Suprapubic skin (tissue), 3 donors: ENCODE data around the gene CAMKV.

Experiments used
- CTCF ChIP-seq, 2 donors: fragments of 200-600 bp in 1 of 2; fragments of 450-650 bp in 1 of 2; sonication (generic) in 1 of 2; IDR thresholded peaks; one replicate each; pipeline ENCODE4 v1.5.1; 2016 to 2019; ENCODE audit warnings: antibody characterized with exemption in 2 of 2, mild to moderate bottlenecking in 1 of 2, moderate library complexity in 1 of 2
- POLR2A ChIP-seq, 2 donors: fragments of 450-650 bp; IDR thresholded peaks; one replicate each; pipeline ENCODE4 v1.6.1; 2017; ENCODE audit warnings: antibody characterized with exemption in 2 of 2, mild to moderate bottlenecking in 2 of 2, moderate library complexity in 2 of 2

DNA sequence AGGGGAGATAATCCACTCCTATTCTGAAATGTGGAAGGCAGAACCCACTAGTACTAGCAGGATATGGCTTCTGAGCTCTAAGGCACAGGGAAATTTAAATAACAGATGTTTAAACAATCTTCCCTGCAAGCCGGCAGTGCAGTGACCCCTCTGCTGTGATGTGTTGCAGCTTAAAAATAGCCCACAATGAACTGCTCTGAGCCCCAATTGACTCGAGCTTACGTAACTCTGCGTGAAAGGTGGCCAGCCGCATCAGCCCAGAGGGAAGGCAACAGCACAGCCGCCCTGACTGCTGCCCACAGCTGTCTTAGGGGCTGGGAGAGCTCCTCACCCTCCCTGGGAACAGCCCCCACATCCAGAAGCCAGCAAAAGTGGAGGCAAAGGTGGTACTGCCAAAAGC, 12.5 kb upstream of the CAMKV start:
- no peak for TF ChIP-seq CTCF (IDR thresholded peaks at IDR 0.05)
- TF ChIP-seq POLR2A (IDR thresholded peaks at IDR 0.05) = no peak
